CD1c-positive myeloid dendritic cell (primary cell): Measurements from ENCODE around the gene CREB3.

Source experiments
- DNase-seq: peaks from one replicate; pipeline ENCODE4 v3.0.0-alpha.2; 2016; ENCODE audit errors: extremely low spot score

Gene CREB3

DNA sequence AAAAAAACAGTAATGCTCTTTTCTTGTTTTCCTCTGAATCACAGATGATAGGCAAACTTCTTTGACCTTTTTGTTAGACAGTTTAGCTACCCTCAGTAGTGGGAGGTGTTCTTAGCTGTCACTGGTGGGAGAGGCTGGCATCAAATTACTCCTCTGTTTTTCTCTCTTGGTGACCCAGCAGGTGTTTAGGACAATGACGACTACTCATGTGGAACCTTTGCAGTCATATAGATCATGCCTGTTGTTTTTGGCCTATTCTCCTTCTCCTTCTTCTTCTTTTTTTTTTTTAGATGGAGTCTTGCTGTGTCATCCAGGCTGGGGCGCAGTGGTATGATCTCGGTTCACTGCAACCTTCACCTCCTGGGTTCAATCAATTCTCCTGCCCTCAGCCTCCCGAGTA lies 43.6 kb downstream of the CREB3 start:
- no peak for DNase-seq

DNA sequence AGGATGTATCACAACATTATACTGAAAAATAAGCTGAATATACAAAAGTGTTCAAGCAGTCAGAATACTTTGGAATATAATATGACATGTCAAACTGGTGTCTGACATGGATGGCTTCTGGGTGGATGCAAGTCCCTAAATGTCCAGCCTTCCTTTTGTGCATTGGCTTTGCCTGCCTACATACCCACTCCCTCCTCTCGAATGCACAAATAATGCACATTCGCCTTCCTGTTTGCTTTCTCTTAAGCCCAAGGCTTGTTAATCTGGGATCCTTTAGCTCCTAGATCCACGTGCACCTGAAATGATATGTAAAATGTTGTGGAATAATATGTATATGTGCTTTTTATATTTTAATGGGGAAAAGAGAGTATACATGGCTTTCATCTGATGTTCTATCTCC lies 46.0 kb downstream of the CREB3 start:
- no peak for DNase-seq

DNA sequence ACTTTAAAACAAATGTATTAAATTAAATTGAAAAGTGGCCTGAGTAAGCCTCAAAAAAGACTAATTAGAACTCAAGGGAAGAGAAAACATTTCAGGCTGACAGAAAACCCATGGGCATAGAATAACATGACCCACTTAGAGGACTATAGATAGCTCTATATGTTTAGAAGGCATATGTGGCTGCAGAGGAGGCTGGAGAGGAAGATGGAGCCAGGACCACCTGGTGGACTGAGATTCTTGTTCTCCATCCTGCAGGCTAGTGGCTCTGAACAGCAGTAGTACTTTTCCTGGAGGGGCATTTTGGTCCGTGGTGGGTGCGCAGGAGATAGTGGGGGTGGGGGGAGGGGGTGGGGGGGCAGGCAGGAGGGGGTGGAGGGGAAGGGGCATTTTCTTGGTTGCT lies 48.6 kb downstream of the CREB3 start:
- no peak for DNase-seq

DNA sequence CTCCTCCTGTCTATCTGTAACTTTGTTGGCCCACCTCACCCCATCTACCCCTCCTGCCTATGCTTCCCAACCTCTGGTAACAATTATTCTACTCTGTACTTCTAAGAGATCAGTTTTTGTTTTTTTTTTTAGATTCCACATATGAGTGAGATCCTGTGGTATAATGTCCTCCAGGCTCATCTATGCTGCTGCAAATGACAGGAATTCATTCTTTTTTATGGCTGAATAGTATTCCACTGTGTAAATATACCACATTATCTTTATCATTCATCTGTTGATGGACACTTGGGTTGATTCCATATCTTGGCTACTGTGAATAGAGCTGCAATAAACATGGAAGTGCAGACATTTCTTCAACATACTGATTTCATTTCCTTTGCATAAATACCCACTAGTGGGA lies 51.0 kb downstream of the CREB3 start:
- DNase-seq = no peak
